HepG2 (cell line): Measurements from ENCODE around the gene FAM117B. TPM values are rescaled to one million over a fixed set of nuclear protein-coding genes. Genes with fewer than 3 reads are reported as not detected.

Experiments
- AHDC1 ChIP-seq: sonication (generic); formaldehyde crosslinking; IDR thresholded peaks from 2 replicates; pipeline ENCODE4 v1.5.1; 2020; ENCODE audit warnings: mild to moderate bottlenecking, missing genetic modification reagents, borderline replicate concordance
- CC2D1A ChIP-seq: sonication (generic); formaldehyde crosslinking; IDR thresholded peaks from 2 replicates; pipeline ENCODE4 v1.8.1; 2023; ENCODE audit warnings: mild to moderate bottlenecking, missing genetic modification reagents
- FOSL2 ChIP-seq: sonication (generic); formaldehyde crosslinking; IDR thresholded peaks from 2 replicates; pipeline ENCODE4 v1.4.0; 2020; ENCODE audit warnings: missing genetic modification reagents
- GFI1 ChIP-seq: sonication (generic); formaldehyde crosslinking; IDR thresholded peaks from 2 replicates; pipeline ENCODE4 v1.5.0; 2020; ENCODE audit warnings: missing genetic modification reagents, mild to moderate bottlenecking, borderline replicate concordance
- IKZF1 ChIP-seq: fragments of 450-650 bp; IDR thresholded peaks from 2 replicates; pipeline ENCODE4 v1.7.1; 2016
- IRX3 ChIP-seq: sonication (generic); formaldehyde crosslinking; IDR thresholded peaks from 2 replicates; pipeline ENCODE4 v1.8.1; 2023; ENCODE audit warnings: mild to moderate bottlenecking, low read depth, missing genetic modification reagents, borderline replicate concordance
- NFKBIZ ChIP-seq: IDR thresholded peaks from 2 replicates; pipeline ENCODE4 v1.6.1; 2018; ENCODE audit warnings: missing genetic modification reagents, missing compliant biosample characterization
- NR1H2 ChIP-seq: sonication (generic); formaldehyde crosslinking; IDR thresholded peaks from 2 replicates; pipeline ENCODE4 v1.8.1; 2022; ENCODE audit warnings: low read depth, missing genetic modification reagents, borderline replicate concordance
- SRSF1 ChIP-seq: fragments of 200-400 bp; formaldehyde crosslinking; optimal IDR thresholded peaks from 2 replicates; pipeline ENCODE3; 2017; ENCODE audit warnings: mild to moderate bottlenecking, low read depth, low read length, moderate library complexity
- STAT5B ChIP-seq: sonication (generic); formaldehyde crosslinking; IDR thresholded peaks from 2 replicates; pipeline ENCODE4 v1.4.0; 2020; ENCODE audit warnings: missing genetic modification reagents
- TFDP2 ChIP-seq: sonication (generic); formaldehyde crosslinking; IDR thresholded peaks from 2 replicates; pipeline ENCODE4 v1.4.0; 2020; ENCODE audit warnings: missing genetic modification reagents
- TSC22D2 ChIP-seq: sonication (generic); formaldehyde crosslinking; IDR thresholded peaks from 2 replicates; pipeline ENCODE4 v1.5.1; 2020; ENCODE audit warnings: missing genetic modification reagents, mild to moderate bottlenecking, borderline replicate concordance
- ZFYVE20 ChIP-seq: sonication (generic); formaldehyde crosslinking; IDR thresholded peaks from 2 replicates; pipeline ENCODE4 v1.8.0; 2023; ENCODE audit warnings: low read depth, mild to moderate bottlenecking, moderate library complexity, missing genetic modification reagents, borderline replicate concordance
- ZKSCAN1 ChIP-seq: fragments of 150-350 bp; IDR thresholded peaks from 2 replicates; pipeline ENCODE4 v1.6.1; 2014; ENCODE audit warnings: low read length
- ZNF354B ChIP-seq: sonication (generic); formaldehyde crosslinking; IDR thresholded peaks from 2 replicates; pipeline ENCODE4 v1.8.0; 2022; ENCODE audit warnings: mild to moderate bottlenecking, missing genetic modification reagents
- ZNF577 ChIP-seq: sonication (generic); formaldehyde crosslinking; IDR thresholded peaks from 2 replicates; pipeline ENCODE4 v1.4.0; 2020; ENCODE audit warnings: mild to moderate bottlenecking, low read depth, missing genetic modification reagents, borderline replicate concordance
- ZNF720 ChIP-seq: sonication (generic); formaldehyde crosslinking; IDR thresholded peaks from 2 replicates; pipeline ENCODE4 v1.4.0; 2020; ENCODE audit warnings: missing genetic modification reagents
- ZNF737 ChIP-seq: sonication (generic); formaldehyde crosslinking; IDR thresholded peaks from 2 replicates; pipeline ENCODE4 v1.5.0; 2020; ENCODE audit warnings: missing genetic modification reagents, mild to moderate bottlenecking, borderline replicate concordance
- polyA plus RNA-seq, 8 experiments: library from polyadenylated mRNA; depleted of rRNA in 3 of 8; stranded (reverse) in 7 of 8; unstranded in 1 of 8; fragments of >200 nt; fragmentation: Illumina TruSeq in 4 of 8; extraction: Trizol in 4 of 8; gene quantifications; 2 replicates each; pipeline versions ENCODE4 v1.2.1 to v1.2.3, GENCODE V29; 2011 to 2016; ENCODE audit warnings: low read depth in 4 of 8, missing spikeins in 1 of 8, mixed read lengths in 1 of 8; ENCODE audit not compliant: insufficient read depth in 1 of 8
- total RNA-seq, 5 experiments: library from RNA; depleted of rRNA; stranded (reverse); fragments of >200 nt; fragmentation: Illumina TruSeq; extraction: Trizol; gene quantifications; 2 replicates each; pipeline ENCODE4 v1.2.3, GENCODE V29; 2016; ENCODE audit warnings: low read depth in 1 of 5
- TF ChIP-seq, protein P1 (sequence below): sonication (generic); formaldehyde crosslinking; IDR thresholded peaks from 2 replicates; pipeline ENCODE4 v1.4.0; 2020; ENCODE audit warnings: missing genetic modification reagents
- TF ChIP-seq, protein P2 (sequence below): IDR thresholded peaks from 2 replicates; pipeline ENCODE4 v1.6.1; 2016; ENCODE audit warnings: missing biosample characterization, missing genetic modification reagents, low read depth

FAM117B gene
- total and polyA plus RNA-seq, 2 of the 13 experiments (the other 11 are each of a cell fraction or from before 2014, with no cell fraction given) = 5.8 to 11.0 TPM

DNA sequence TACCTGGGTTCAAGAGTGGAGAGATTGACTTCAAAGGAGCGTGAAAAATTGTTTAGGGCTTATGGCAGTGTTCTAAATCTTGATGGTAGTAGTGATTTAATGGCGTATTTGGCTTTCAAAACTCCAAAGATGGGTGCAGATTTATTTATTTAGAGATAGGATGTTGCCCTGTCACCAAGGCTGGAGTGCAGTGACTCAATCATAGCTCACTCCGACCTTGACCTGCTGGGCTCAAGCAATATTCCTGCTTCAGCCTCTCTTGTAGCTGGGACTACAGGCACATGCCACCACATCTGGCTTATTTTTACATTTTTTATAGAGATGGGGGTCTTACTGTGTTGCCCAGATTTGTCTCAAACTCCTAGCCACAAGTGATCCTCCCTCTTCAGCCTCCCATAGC, 52.5 kb downstream of the FAM117B start (continued):
- TF ChIP-seq, protein P1, sequence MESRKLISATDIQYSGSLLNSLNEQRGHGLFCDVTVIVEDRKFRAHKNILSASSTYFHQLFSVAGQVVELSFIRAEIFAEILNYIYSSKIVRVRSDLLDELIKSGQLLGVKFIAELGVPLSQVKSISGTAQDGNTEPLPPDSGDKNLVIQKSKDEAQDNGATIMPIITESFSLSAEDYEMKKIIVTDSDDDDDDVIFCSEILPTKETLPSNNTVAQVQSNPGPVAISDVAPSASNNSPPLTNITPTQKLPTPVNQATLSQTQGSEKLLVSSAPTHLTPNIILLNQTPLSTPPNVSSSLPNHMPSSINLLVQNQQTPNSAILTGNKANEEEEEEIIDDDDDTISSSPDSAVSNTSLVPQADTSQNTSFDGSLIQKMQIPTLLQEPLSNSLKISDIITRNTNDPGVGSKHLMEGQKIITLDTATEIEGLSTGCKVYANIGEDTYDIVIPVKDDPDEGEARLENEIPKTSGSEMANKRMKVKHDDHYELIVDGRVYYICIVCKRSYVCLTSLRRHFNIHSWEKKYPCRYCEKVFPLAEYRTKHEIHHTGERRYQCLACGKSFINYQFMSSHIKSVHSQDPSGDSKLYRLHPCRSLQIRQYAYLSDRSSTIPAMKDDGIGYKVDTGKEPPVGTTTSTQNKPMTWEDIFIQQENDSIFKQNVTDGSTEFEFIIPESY (CRISPR knock-in tag) = 0 out of 2 replicates have a peak, but pooled peaks have one; percentile 6
- TF ChIP-seq ZKSCAN1 (no peak), ZNF354B (CRISPR knock-in tag) (0 out of 2 replicates have a peak, but pooled peaks have one; percentile 32), SRSF1 (no peak), NFKBIZ (no peak), IKZF1 (no peak), AHDC1 (CRISPR knock-in tag) (0 out of 2 replicates have a peak, but pooled peaks have one; percentile 39), ZNF577 (CRISPR knock-in tag) (no peak), TFDP2 (CRISPR knock-in tag) (no peak), ZNF737 (CRISPR knock-in tag) (no peak), TSC22D2 (no peak), FOSL2 (CRISPR knock-in tag) (peak; percentile 90), IRX3 (CRISPR knock-in tag) (no peak), NR1H2 (CRISPR knock-in tag) (no peak), STAT5B (no peak), GFI1 (CRISPR knock-in tag) (peak; percentile 90), CC2D1A (CRISPR knock-in tag) (no peak), ZFYVE20 (CRISPR knock-in tag) (no peak), ZNF720 (CRISPR knock-in tag) (no peak)
- TF ChIP-seq, protein P2, sequence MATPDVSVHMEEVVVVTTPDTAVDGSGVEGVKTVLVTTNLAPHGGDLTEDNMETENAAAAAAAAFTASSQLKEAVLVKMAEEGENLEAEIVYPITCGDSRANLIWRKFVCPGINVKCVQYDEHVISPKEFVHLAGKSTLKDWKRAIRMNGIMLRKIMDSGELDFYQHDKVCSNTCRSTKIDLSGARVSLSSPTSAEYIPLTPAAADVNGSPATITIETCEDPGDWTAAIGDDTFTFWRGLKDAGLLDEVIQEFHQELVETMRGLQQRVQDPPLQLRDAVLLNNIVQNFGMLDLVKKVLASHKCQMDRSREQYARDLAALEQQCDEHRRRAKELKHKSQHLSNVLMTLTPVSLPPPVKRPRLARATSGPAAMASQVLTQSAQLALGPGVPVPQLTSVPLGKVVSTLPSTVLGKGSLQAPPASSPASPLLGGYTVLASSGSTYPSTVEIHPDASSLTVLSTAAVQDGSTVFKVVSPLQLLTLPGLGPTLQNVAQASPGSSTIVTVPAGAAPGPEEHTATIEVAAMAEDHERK (CRISPR knock-in tag) = no peak
